MCF 10A (cell line): Measurements from ENCODE around the gene GPR137C. TPM values are rescaled to one million over a fixed set of nuclear protein-coding genes. Genes with fewer than 3 reads are reported as not detected.

Experiments used
- BruUV-seq: library from RNA; stranded (reverse); fragments of 400-500 nt; replicated peaks from 2 replicates; lab custom pipeline; 2021; lab: Mats Ljungman, UMichigan
- CTCF ChIA-PET: fragments of 300-600 bp; sonication (Branson Sonifier 250); formaldehyde crosslinking; extraction: SDS; loops from one replicate; lab custom pipeline; 2021; ENCODE audit warnings: antibody characterized with exemption, inconsistent platforms; lab: Yijun Ruan, JAX
- POLR2A ChIA-PET: fragments of 300-600, 350-650 bp; sonication (Branson Sonifier 250); formaldehyde crosslinking; extraction: SDS; loops from one replicate; lab custom pipeline; 2020; ENCODE audit warnings: antibody characterized with exemption, inconsistent platforms; lab: Yijun Ruan, JAX
- DNase-seq: peaks from one replicate; pipeline ENCODE4 v3.0.0-alpha.2; 2018; ENCODE audit not compliant: unreplicated experiment
- H3K27ac Mint-ChIP-seq: one replicate; pipeline ENCODE4 v1.8.0; 2022; ENCODE audit warnings: mild to moderate bottlenecking, low read depth, mixed read lengths; ENCODE audit not compliant: unreplicated experiment
- H3K27me3 Mint-ChIP-seq: one replicate; pipeline ENCODE4 v1.8.0; 2022; ENCODE audit warnings: mixed read lengths; ENCODE audit not compliant: insufficient read depth, unreplicated experiment
- H3K36me3 Mint-ChIP-seq: one replicate; pipeline ENCODE4 v1.8.0; 2022; ENCODE audit warnings: mild to moderate bottlenecking, moderate library complexity, mixed read lengths; ENCODE audit not compliant: insufficient read depth, unreplicated experiment
- H3K4me1 Mint-ChIP-seq: one replicate; pipeline ENCODE4 v1.8.0; 2022; ENCODE audit warnings: mixed read lengths; ENCODE audit not compliant: insufficient read depth, unreplicated experiment
- H3K4me3 Mint-ChIP-seq: one replicate; pipeline ENCODE4 v1.8.0; 2022; ENCODE audit warnings: mild to moderate bottlenecking, moderate library complexity, mixed read lengths; ENCODE audit not compliant: unreplicated experiment
- H3K9me3 Mint-ChIP-seq: one replicate; pipeline ENCODE4 v1.8.0; 2022; ENCODE audit warnings: mixed read lengths; ENCODE audit not compliant: unreplicated experiment
- CTCF ChIP-seq: fragments of 200-600 bp; IDR thresholded peaks from one replicate; pipeline ENCODE4 v1.8.0; 2022; ENCODE audit warnings: antibody characterized with exemption, mild to moderate bottlenecking; ENCODE audit not compliant: unreplicated experiment
- intact Hi-C: fragments of 100-400 bp; cut with micrococcal nuclease; formaldehyde crosslinking; loops from 2 replicates; pipeline ENCODE4 v1.14.1; 2022
- total RNA-seq: library from RNA; stranded (reverse); gene quantifications from 2 replicates; pipeline ENCODE4 v1.2.3, GENCODE V29; 2022

Gene GPR137C
- total RNA-seq, 1 experiment from 2014 or later, result not detected

- no peak for DNase-seq
- CTCF ChIA-PET, result interaction anchor here (1.3 kb wide), 1 partner anchor 16 kb away, joined by 3 read pairs; the partner anchor contains the start of gene TXNDC16
- BruUV-seq, result no TSS peak
- Mint-ChIP-seq H3K27me3 (no peaks in the 10 kb centered on the region), H3K27ac (no peak overlapping the region), H3K4me3 (no peak overlapping the region), H3K9me3 (no peaks in the 10 kb centered on the region), H3K4me1 (no peaks in the 10 kb centered on the region), H3K36me3 (peaks cover 11% of the 10 kb centered on the region)
- intact Hi-C loops, result no loop called here
- POLR2A ChIA-PET, result interaction anchor here (1.3 kb wide), 1 partner anchor 16 kb away, joined by 6 read pairs; the partner anchor contains the start of genes GPR137C and TXNDC16
- no peak for TF ChIP-seq CTCF
Observed at GRCh38 chr14:52536269-52536668, 16.4 kb upstream of the GPR137C start.

GRCh38 chr14:52538623-52539022 lies 14.0 kb upstream of the GPR137C start:
- Mint-ChIP-seq H3K27ac (no peak overlapping the region), H3K4me3 (no peak overlapping the region), H3K36me3 (peaks cover 11% of the 10 kb centered on the region), H3K4me1 (no peaks in the 10 kb centered on the region), H3K9me3 (no peaks in the 10 kb centered on the region), H3K27me3 (no peaks in the 10 kb centered on the region)
- ChIA-PET CTCF (no interaction called here), POLR2A (no interaction called here)
- no peak for TF ChIP-seq CTCF
- intact Hi-C loops, result no loop called here
- no TSS peak for BruUV-seq
- no peak for DNase-seq

DNA sequence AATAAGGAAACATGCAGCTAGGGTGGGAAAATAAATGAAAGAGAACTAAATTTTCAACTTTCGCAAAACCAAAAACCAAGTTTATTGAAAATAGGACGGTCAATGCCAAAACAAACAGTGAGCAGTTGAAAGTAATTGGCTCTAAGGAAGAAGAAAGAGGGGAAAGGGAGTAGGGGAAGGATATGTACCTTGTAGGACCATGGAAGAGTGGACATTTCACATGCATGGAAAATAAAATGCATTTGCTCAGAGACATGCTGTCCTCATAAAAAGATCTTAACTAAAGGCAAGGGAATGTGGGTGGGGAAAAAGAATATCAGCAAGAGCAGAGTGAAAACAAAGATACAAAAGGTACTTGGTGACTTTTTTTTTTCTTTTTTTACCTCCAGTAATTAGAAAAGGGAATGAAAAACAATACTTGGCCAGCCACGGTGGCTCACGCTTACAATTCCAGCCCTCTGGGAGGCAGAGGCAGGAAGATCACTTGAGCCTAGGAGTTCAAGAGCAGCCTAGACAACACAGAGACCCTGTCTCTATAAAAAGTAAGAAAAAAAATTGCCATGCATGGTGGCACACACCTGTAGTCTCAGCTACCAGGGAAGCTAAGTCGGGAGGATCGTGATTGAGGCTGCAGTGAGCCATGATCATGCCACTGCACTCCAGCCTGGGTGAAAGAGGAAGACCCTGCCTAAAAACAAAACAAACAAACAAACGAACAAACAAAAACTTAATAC lies 6.9 kb upstream of the GPR137C start:
- DNase-seq, result no peak
- TF ChIP-seq CTCF, result no peak
- POLR2A ChIA-PET, result no interaction called here
- Mint-ChIP-seq H3K27me3 (no peaks in the 10 kb centered on the region), H3K27ac (no peak overlapping the region), H3K4me3 (no peak overlapping the region), H3K4me1 (peaks cover 6% of the 10 kb centered on the region), H3K9me3 (no peaks in the 10 kb centered on the region), H3K36me3 (no peaks in the 10 kb centered on the region)
- no TSS peak for BruUV-seq
- CTCF ChIA-PET, result interaction anchor here (0.6 kb wide), 1 partner anchor 277 kb away, joined by 3 read pairs; no protein-coding TSS in a partner anchor
- intact Hi-C loops, result no loop called here

DNA sequence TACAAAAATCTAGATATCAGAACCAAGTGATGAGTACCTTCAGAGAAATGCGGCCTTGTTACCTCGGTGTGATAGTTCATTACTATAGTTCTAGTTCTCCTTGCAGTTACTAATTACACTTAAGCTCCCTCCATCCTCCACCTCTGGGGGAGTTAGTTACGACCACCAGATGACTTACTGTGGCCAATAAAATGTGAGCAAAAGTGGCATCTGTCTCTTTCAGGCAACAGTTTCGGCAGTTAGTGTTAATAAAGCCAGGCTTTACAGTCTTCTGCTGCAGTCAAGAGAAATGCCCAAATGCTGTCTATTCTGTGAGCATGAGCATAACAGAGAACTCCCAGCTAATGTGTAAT lies 6.3 kb upstream of the GPR137C start:
- Mint-ChIP-seq H3K36me3 (no peaks in the 10 kb centered on the region), H3K27me3 (no peaks in the 10 kb centered on the region), H3K4me1 (peaks cover 11% of the 10 kb centered on the region), H3K9me3 (no peaks in the 10 kb centered on the region), H3K4me3 (no peak overlapping the region), H3K27ac (no peak overlapping the region)
- ChIA-PET CTCF (no interaction called here), POLR2A (interaction anchor here (0.9 kb wide), 1 partner anchor 161 kb away, joined by 4 read pairs; the partner anchor contains the start of gene PSMC6)
- no TSS peak for BruUV-seq
- no peak for TF ChIP-seq CTCF
- DNase-seq, result no peak
- intact Hi-C loops, result no loop called here
